ENCODE measurements around the gene RAPGEF2. TPM values are rescaled to one million over a fixed set of nuclear protein-coding genes. Genes with fewer than 3 reads are reported as not detected.

RAPGEF2 gene
- polyA plus RNA-seq, 1 experiment: 19.6 TPM

- 0 out of 2 replicates have a peak overlapping the region, but pooled peaks have one; percentile 0 for H3K4me3 ChIP-seq (ENCODE audit: low read depth, low read length)
- TF ChIP-seq CTCF (IDR thresholded peaks at IDR 0.05; ENCODE audit: insufficient read depth, low read depth, low read length): peak; percentile 66
- peak; percentile 71 for DNase-seq (ENCODE audit: low read depth)
- no peaks in the 10 kb centered on the region for H3K27me3 ChIP-seq (ENCODE audit: control insufficient read depth, insufficient read depth, low read length)
- no peaks in the 10 kb centered on the region for H3K36me3 ChIP-seq (ENCODE audit: control insufficient read depth, insufficient read depth, low read length)
- ChIA-PET CTCF (interaction anchor here (0.6 to 1.0 kb wide), 12 partner anchors 10 to 451 kb away, joined by 3 to 8 read pairs (median 3); no protein-coding TSS in a partner anchor), POLR2A (no interaction called here)
These were observed 72.5 kb downstream of the RAPGEF2 start for GRCh38 chr4:159175085-159175988.

- Histone ChIP-seq H3K36me3 (ENCODE audit: control insufficient read depth, insufficient read depth, low read length) (no peaks in the 10 kb centered on the region), H3K27me3 (ENCODE audit: control insufficient read depth, insufficient read depth, low read length) (no peaks in the 10 kb centered on the region), H3K4me3 (ENCODE audit: low read depth, low read length) (0 out of 2 replicates have a peak overlapping the region, but pooled peaks have one; percentile 0)
- TF ChIP-seq CTCF (IDR thresholded peaks at IDR 0.05; ENCODE audit: insufficient read depth, low read depth, low read length): no peak
- ChIA-PET CTCF (interaction anchor here (0.6 to 1.0 kb wide), 12 partner anchors 10 to 452 kb away, joined by 3 to 8 read pairs (median 3); no protein-coding TSS in a partner anchor), POLR2A (no interaction called here)
- no peak for DNase-seq (ENCODE audit: low read depth)
These were observed 73.1 kb downstream of the RAPGEF2 start for GRCh38 chr4:159175989-159176375.

- no peak for TF ChIP-seq CTCF (IDR thresholded peaks at IDR 0.05; ENCODE audit: insufficient read depth, low read depth, low read length)
- no peak for DNase-seq (ENCODE audit: low read depth)
- H3K4me3 ChIP-seq (ENCODE audit: low read depth, low read length): no peak overlapping the region
- no peaks in the 10 kb centered on the region for H3K36me3 ChIP-seq (ENCODE audit: control insufficient read depth, insufficient read depth, low read length)
- CTCF ChIA-PET: interaction anchor here (1.2 kb wide), 1 partner anchor 321 kb away, joined by 4 read pairs; no protein-coding TSS in a partner anchor
- POLR2A ChIA-PET: no interaction called here
- no peaks in the 10 kb centered on the region for H3K27me3 ChIP-seq (ENCODE audit: control insufficient read depth, insufficient read depth, low read length)
These were observed 74.6 kb downstream of the RAPGEF2 start for GRCh38 chr4:159177265-159178150.

- CTCF ChIA-PET: interaction anchor here (1.2 kb wide), 2 partner anchors 14 to 322 kb away, joined by 3 read pairs; no protein-coding TSS in a partner anchor
- H3K27me3 ChIP-seq (ENCODE audit: control insufficient read depth, insufficient read depth, low read length): no peaks in the 10 kb centered on the region
- POLR2A ChIA-PET: interaction anchor here (0.6 kb wide), 1 partner anchor 543 kb away, joined by 4 read pairs; no protein-coding TSS in a partner anchor
- TF ChIP-seq CTCF (IDR thresholded peaks at IDR 0.05; ENCODE audit: insufficient read depth, low read depth, low read length): no peak
- DNase-seq (ENCODE audit: low read depth): no peak
- H3K36me3 ChIP-seq (ENCODE audit: control insufficient read depth, insufficient read depth, low read length): no peaks in the 10 kb centered on the region
- H3K4me3 ChIP-seq (ENCODE audit: low read depth, low read length): no peak overlapping the region
These were observed 75.3 kb downstream of the RAPGEF2 start for GRCh38 chr4:159178151-159178546.
